ENCODE measurements around the gene PIGR. TPM values are rescaled to one million over a fixed set of nuclear protein-coding genes. Genes with fewer than 3 reads are reported as not detected.
A peak's percentile ranks its signal among the peaks of the same experiment; 100 is the strongest.

The PIGR gene
- total RNA-seq, 1 experiment from 2014 or later = 0.03 TPM

DNA sequence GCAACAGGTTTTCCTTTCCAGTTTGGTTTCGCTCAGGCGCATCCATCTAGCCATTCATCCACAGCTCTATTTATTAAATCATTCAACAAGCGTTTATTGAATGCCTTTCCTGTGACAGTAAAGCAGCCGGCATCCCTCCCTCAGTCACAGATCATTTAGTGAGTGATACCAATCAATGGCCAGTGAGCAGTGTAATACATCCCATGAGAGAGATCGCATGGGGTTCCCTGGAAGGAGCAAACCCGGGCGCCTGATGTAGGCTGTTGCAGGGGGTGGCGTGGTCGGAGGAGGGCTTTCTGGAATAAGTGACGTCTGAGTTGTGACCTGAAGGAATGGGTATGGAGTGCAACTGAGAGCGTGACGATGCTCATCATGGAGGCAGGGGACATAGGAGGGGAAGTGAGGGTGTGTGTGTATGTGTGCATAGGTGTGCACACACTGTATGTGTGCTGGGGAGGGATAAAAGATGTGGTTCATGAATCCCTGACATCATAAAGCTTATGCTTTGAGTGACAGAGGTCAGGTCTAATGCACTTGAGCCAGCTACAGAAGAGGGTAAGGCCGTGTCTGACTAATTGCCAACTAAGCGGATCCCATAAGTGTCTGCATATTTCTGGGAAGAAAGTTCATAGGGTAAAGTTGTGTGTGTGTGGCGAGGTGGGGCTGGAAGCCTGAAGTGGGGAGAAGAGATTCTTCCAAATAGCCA is 31.1 kb downstream of the PIGR start:
- no peak overlapping the region for H3K4me3 ChIP-seq (ENCODE audit: insufficient read depth, low read depth, low read length)
- H3K36me3 ChIP-seq (replicated peaks; ENCODE audit: control insufficient read depth, insufficient read depth, low read length) = no peaks in the 10 kb centered on the region
- peaks cover 9% of the 10 kb centered on the region for H3K27me3 ChIP-seq (ENCODE audit: control insufficient read depth, insufficient read depth, low read length)
- DNase-seq = no peak

DNA sequence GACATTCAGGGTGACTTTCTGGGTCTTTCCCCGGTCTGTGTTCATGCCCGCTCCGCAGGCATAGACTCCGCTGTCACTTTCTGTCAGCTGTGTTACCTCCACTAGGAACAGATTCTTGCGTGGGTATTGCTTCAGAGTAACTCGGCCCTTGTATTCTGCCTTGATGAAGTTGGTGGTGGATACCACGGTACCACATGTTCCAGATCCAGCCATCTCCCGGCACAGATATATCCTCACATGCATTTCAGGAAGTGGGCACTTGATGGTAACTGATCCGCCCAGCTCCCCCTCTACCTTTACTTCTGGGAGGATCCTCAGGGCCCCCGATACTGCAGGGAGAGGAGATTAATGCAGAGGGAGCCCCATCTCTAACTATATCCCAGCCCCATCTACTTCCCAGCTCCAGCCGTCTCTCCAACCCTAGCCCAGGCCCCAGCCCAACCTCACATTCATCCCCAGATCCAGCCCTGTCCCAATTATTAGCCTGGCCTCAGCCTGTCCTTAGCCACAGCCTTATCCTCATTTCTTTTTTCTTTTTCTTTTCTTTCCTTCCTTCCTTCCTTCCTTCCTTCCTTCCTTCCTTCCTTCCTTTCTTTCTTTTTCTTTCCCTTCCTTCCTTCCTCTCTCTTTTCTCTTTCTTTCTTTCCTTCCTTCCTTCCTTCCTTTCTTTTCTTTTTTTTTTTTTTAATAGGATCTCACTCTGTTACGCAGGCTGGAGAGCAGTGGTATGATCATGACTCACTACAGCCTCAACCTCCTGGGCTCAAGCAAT is 32.3 kb downstream of the PIGR start:
- H3K36me3 ChIP-seq (replicated peaks; ENCODE audit: control insufficient read depth, insufficient read depth, low read length) = no peaks in the 10 kb centered on the region
- no peak for DNase-seq
- peaks cover 22% of the 10 kb centered on the region for H3K27me3 ChIP-seq (ENCODE audit: control insufficient read depth, insufficient read depth, low read length)
- H3K4me3 ChIP-seq (ENCODE audit: insufficient read depth, low read depth, low read length) = no peak overlapping the region

DNA sequence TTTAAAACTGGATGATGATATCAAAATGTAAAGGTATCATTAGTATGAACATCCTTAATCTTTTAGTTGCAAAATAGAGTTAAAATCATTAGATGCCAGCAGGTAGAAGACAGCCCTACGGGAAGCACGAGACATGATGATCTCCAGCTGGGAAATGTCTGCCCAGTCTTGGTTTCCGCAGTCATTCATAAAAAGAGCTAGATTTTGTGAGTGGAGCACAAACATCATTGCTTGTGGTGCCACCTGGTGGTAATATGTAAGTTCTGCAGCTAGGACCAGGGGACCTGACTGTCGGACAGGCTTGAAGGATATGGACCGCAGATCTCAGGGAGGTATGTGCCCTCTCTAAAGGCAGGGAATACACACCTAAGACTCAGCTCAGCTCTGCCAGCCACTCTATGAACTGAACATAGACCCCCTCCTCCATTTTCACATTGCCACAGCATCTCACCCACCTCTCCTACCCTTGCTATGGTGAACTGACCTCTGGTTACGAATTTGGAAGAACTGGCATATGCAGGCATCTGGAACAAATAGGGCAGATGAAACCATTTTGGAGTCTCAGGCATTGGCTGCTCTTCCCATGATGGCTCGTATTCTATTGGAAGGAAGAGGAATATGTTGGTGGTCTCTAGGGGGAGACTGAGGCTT is 33.7 kb downstream of the PIGR start:
- DNase-seq = peak; percentile 79
- Histone ChIP-seq H3K36me3 (replicated peaks; ENCODE audit: control insufficient read depth, insufficient read depth, low read length) (no peaks in the 10 kb centered on the region), H3K27me3 (ENCODE audit: control insufficient read depth, insufficient read depth, low read length) (peaks cover 35% of the 10 kb centered on the region), H3K4me3 (ENCODE audit: insufficient read depth, low read depth, low read length) (no peak overlapping the region)

DNA sequence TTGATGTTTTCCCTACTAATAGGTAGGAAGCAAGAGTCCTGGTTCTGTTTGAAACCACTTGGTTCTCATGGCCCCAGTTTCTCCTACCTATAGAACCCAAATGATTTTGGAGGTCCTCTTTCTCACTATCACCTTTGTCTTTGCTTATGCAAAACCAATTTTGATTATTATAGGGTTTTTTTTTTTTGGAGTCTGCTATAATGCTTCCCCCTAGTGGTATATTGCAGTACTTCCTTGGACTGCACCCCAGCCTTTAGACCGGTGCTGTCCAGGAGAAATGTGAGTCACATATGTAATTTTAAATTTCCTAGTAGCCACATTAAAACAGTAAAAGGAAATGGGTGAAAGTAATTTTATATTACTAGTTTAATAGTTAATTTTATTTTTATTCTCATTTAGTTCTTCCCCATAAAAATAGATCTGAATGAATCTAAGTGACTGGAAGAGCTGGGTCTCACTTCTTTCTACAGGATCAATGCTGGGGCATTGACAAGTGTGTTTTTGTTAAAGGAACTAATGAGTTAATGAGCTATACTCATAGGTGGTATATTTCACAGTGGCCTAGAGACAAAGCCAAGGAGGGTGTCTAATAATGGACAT is 35.1 kb downstream of the PIGR start:
- peaks cover 41% of the 10 kb centered on the region for H3K27me3 ChIP-seq (ENCODE audit: control insufficient read depth, insufficient read depth, low read length)
- DNase-seq = peak; percentile 67
- H3K36me3 ChIP-seq (replicated peaks; ENCODE audit: control insufficient read depth, insufficient read depth, low read length) = no peaks in the 10 kb centered on the region
- no peak overlapping the region for H3K4me3 ChIP-seq (ENCODE audit: insufficient read depth, low read depth, low read length)

DNA sequence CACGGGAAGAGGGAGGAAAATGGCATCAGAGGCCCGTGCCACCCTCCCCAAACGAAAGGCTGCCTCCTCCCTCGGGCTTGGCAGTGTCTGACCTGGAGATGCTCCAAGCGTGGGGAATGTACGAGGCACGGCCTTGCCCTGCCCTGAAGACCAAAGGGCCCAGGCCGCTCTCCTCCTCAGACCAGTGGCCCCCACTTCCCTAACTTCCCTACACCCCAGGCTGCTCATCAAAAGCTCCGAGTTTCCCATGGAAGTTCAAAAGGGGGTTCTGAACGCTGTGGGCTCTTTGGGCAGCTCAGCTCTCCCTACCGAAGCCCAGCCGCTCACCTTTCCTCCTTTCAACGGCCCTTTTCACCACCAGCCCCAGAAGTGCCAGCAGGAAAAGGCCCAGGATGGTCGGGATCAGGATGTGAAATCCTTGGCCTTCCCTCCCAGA is 36.4 kb downstream of the PIGR start:
- peaks cover 41% of the 10 kb centered on the region for H3K27me3 ChIP-seq (ENCODE audit: control insufficient read depth, insufficient read depth, low read length)

DNA sequence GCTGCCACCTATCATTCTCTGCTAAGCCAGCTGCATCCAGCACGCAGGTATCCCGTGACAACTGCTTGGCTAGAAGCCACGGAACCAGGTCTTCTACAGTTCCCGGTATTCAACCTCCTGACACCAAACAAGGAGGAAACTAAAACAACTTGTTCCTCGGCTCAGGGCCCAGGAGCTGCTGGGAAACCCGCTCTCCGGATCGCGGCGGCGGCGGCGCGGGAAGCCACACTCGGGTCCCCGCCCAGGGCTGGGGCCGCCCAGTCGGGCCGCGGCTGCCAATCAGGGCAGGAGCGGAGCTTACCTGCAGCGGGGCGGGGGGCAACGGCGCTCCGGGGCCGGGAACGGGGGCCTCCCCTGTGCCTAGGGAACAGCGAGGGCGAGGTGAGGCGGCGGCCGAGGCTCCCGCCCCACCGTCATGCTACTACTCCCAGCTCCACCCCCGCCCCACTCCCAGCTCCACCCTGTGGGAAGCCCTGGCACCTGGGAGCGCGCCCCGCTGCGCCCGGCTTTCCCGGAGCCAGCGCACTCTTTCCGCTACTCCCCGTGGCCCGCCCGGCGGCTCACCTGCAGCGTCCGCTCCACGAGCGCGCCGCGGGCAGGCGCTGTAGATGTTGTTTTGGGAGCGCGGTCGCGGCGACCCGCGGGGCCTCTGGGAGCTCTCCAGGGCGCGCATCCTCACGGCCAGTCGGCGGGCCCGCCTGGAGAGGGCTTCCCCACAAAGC is 36.9 kb downstream of the PIGR start:
- H3K36me3 ChIP-seq (replicated peaks; ENCODE audit: control insufficient read depth, insufficient read depth, low read length) = no peaks in the 10 kb centered on the region
- H3K27me3 ChIP-seq (ENCODE audit: control insufficient read depth, insufficient read depth, low read length) = peaks cover 41% of the 10 kb centered on the region
- H3K4me3 ChIP-seq (ENCODE audit: insufficient read depth, low read depth, low read length) = peak overlapping the region; percentile 60
- peak; percentile 95 for DNase-seq

More for the DNA sequence above, 36.4 kb downstream of the PIGR start:
- Histone ChIP-seq H3K36me3 (replicated peaks; ENCODE audit: control insufficient read depth, insufficient read depth, low read length) (no peaks in the 10 kb centered on the region), H3K4me3 (ENCODE audit: insufficient read depth, low read depth, low read length) (peak overlapping the region; percentile 60)
- peak; percentile 56 for DNase-seq

DNA sequence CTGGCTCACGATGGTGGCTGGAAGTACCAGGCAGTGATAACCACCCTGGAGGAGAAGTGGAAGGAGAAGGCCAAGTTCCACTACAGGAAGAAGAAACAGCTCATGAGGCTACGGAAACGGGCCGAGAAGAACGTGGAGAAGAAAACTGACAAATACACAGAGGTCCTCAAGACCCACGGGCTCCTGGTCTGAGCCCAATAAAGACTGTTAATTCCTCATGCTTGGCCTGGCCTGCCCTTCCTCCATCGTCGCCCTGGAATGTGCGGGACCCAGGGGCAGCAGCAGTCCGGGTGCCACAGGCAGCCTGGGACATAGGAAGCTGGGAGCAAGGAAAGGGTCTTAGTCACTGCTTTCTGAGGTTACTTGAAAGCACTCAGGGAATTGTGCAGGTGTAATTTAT is 38.2 kb downstream of the PIGR start:
- Histone ChIP-seq H3K27me3 (ENCODE audit: control insufficient read depth, insufficient read depth, low read length) (peaks cover 39% of the 10 kb centered on the region), H3K4me3 (ENCODE audit: insufficient read depth, low read depth, low read length) (no peak overlapping the region), H3K36me3 (replicated peaks; ENCODE audit: control insufficient read depth, insufficient read depth, low read length) (no peaks in the 10 kb centered on the region)
- no peak for DNase-seq

DNA sequence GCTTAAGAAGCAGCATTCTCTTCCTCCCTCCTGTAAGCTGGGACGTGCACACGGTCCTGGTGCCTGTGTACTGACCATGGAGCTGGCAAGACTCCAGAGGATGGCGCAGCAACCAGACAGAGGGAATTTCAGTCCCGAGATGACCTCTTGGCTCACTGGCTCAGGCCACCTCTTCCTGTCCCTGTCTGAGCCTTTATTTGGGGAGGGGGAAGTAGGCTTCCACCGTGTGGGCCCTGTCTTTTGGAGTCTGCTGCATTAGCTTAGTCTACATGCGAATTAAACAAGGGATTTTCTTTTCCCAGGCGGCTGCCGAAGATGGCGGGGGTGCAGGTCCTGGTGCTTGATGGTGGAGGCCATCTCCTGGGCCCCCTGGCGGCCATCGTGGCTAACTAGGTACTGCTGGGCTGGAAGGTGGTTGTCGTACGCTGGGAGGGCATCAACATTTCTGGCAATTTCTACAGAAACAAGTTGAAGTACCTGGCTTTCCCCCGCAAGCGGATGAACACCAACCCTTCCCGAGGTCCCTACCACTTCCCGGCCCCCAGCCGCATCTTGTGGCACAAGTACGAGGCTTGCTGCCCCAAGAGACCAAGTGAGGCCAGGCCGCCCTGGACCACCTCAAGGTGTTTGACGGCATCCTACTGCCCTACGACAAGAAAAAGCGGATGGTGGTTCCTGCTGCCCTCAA is 38.8 kb downstream of the PIGR start:
- DNase-seq = peak; percentile 84
- Histone ChIP-seq H3K4me3 (ENCODE audit: insufficient read depth, low read depth, low read length) (no peak overlapping the region), H3K36me3 (replicated peaks; ENCODE audit: control insufficient read depth, insufficient read depth, low read length) (no peaks in the 10 kb centered on the region), H3K27me3 (ENCODE audit: control insufficient read depth, insufficient read depth, low read length) (peaks cover 39% of the 10 kb centered on the region)

DNA sequence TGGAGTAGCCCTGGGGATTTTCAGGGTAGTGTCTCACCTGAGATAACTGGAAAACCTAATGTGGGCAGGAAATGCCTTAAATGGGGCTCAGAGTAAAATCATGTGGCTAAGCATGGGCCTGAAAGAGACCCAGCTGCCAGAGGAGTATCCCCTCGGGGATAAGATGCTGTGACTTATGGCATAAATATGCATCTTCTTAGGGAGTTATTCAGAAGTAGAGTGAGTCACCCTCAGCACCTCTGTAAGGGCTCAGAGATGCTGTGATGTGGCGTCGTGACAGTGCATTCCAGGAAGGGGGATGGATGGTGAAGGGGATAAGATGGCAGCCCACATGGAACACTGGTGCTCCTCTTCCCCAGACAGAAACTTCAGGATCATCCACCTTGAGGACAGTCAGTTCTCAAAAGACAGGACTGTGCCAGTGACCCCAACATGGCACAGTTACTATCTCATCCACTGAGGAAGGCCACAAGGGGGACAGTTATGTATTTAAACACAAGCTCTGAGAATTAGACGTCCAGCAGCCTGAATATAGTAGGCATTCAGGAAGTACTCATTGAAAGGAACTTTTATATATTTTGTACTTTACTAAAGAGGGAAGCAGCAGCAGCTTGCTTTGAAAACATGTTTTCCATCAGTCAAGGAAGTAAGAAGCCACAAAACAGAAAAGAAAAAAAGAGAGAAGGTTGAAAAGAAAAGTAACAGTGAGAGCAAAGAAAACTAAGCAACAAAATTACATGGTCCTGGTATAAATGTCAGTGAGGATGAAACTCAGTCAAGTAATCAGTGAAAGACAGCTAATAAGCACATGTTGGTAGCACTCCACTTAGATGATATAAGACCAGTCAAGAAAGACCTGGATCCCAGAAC is 40.7 kb downstream of the PIGR start:
- H3K4me3 ChIP-seq (ENCODE audit: insufficient read depth, low read depth, low read length) = no peak overlapping the region
- H3K36me3 ChIP-seq (replicated peaks; ENCODE audit: control insufficient read depth, insufficient read depth, low read length) = no peaks in the 10 kb centered on the region
- H3K27me3 ChIP-seq (ENCODE audit: control insufficient read depth, insufficient read depth, low read length) = peaks cover 35% of the 10 kb centered on the region
- no peak for DNase-seq

DNA sequence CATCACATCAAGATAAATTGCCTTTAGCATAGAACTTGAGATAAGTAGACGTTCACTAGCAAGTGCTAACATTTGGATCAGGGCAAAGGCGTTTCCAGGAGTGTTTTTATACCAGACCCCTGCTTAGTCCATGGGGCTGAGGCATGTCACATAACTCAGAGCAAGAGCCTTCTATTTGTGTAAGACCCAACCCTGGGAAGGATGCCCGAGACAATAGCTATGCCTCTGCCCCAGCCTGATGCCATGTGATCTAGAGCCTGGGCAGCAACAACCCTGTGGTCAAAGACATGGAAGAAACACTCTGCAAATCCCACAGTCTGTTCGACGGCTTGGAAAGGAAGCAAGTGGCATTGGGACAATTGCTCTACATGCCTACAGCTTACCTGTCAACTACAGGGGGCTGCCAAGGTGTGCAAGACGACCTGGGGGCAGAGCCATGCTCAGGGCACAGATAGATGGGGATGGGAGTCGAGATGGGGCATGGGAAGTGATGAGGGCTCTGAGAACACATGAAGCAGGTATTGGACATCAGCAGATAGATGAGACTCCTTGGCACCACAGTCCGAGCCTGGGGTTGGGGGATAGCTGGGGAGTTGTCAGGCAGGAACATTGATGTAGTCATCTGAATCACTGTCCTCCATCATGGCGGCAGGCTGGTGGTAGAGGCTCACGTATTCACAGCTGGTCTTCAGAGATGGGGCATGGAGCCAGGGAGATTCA is 41.7 kb downstream of the PIGR start:
- no peak for DNase-seq
- Histone ChIP-seq H3K36me3 (replicated peaks; ENCODE audit: control insufficient read depth, insufficient read depth, low read length) (no peaks in the 10 kb centered on the region), H3K27me3 (ENCODE audit: control insufficient read depth, insufficient read depth, low read length) (peaks cover 26% of the 10 kb centered on the region), H3K4me3 (ENCODE audit: insufficient read depth, low read depth, low read length) (no peak overlapping the region)

DNA sequence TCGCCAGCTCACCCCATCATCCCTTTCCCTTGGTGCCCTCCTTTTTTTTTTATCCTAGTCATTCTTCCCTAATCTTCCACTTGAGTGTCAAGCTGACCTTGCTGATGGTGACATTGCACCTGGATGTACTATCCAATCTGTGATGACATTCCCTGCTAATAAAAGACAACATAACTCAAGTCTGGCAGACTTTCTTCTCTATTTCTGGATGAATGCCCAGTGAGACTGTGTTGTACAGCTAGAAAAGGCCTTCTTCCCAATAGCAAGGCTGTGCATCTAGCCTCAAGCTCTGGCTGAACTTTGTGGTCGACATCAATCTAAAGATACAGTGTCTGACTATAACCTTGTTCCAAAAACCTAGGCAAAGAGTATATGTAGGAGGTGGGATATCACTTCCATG is 42.6 kb downstream of the PIGR start:
- Histone ChIP-seq H3K4me3 (ENCODE audit: insufficient read depth, low read depth, low read length) (no peak overlapping the region), H3K27me3 (ENCODE audit: control insufficient read depth, insufficient read depth, low read length) (peaks cover 17% of the 10 kb centered on the region), H3K36me3 (replicated peaks; ENCODE audit: control insufficient read depth, insufficient read depth, low read length) (no peaks in the 10 kb centered on the region)
- DNase-seq = no peak

DNA sequence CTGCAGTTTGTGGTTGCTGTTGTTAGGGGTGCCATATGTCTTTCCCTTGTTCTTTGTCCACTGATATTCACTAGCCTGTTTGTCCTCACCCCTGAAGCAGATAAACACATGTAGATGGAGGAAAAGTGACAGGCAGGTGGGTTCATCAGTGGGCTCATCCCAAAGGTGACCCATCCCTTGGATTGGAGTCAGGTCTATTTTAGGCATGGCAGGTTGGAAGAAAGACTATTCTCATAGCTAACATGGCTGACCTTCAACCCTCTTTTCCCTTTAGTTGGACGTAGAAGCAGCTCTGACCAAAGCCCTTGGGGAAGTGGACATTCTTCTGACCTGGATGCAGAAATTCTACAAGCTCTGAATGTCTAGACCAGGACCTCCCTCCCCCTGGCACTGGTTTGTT is 43.6 kb downstream of the PIGR start:
- Histone ChIP-seq H3K36me3 (replicated peaks; ENCODE audit: control insufficient read depth, insufficient read depth, low read length) (no peaks in the 10 kb centered on the region), H3K4me3 (ENCODE audit: insufficient read depth, low read depth, low read length) (no peak overlapping the region), H3K27me3 (ENCODE audit: control insufficient read depth, insufficient read depth, low read length) (peaks cover 7% of the 10 kb centered on the region; the same call in 1 of the 2 replicates)
- DNase-seq = no peak

Data from H7 (cell line).